Mucosa of descending colon (tissue), 3 donors: ENCODE results near the gene CRYGS. TPM values are rescaled to one million over a fixed set of nuclear protein-coding genes. Genes with fewer than 3 reads are reported as not detected.

Source experiments
- ATAC-seq: fragments of 200-7000 bp; cut with Tn5 transposase; one replicate; pipeline ENCODE4 v1.9.1; 2020; ENCODE audit warnings: mild to moderate bottlenecking, moderate library complexity
- DNase-seq, 3 donors: peaks; one replicate each; pipeline ENCODE4 v3.0.0-alpha.2; 2020
- H3K36me3 ChIP-seq: fragments of 200-600 bp; one replicate; pipeline ENCODE4 v1.8.0; 2021; ENCODE audit warnings: low read depth, mild to moderate bottlenecking
- H3K4me1 ChIP-seq: fragments of 200-600 bp; one replicate; pipeline ENCODE4 v1.8.0; 2021; ENCODE audit warnings: low read depth, mild to moderate bottlenecking
- H3K4me3 ChIP-seq: fragments of 200-600 bp; one replicate; pipeline ENCODE4 v1.8.0; 2021; ENCODE audit warnings: mild to moderate bottlenecking
- H3K9me3 ChIP-seq: fragments of 200-600 bp; one replicate; pipeline ENCODE4 v1.8.0; 2021; ENCODE audit warnings: mild to moderate bottlenecking
- intact Hi-C, 2 donors: fragments of 100-400 bp; cut with DNase I in 1 of 2; cut with micrococcal nuclease in 1 of 2; formaldehyde crosslinking; loops; one replicate each; pipeline versions ENCODE4 v1.11.0 to v1.11.1; 2022; cut with DNase I, micrococcal nuclease
- total RNA-seq, 3 donors: library from RNA; stranded (reverse); fragmentation: NEBNext Ultra II Directional in 2 of 3; extraction: Animal tissue kit (Norgen Biotek cat#: 25700) in 2 of 3; gene quantifications; one replicate each; pipeline versions ENCODE4 v1.2.1 to v1.2.4, GENCODE V29; 2021 to 2023
- TF ChIP-seq, protein P1 (sequence below): fragments of 200-600 bp; IDR thresholded peaks from one replicate; pipeline ENCODE4 v1.8.0; 2022; ENCODE audit warnings: antibody characterized with exemption, mild to moderate bottlenecking
- donor health status: DM: no; HTN: no; CAD: no; lungs with moderate emphysema.
- donor health status: DM: no; HTN: no; CAD: no.
- donor health status: DM: no; HTN: yes; CAD: no.

Gene CRYGS
- total RNA-seq, 3 donors from 2014 or later: 3.2 to 3.9 (median 3.8) TPM

DNA sequence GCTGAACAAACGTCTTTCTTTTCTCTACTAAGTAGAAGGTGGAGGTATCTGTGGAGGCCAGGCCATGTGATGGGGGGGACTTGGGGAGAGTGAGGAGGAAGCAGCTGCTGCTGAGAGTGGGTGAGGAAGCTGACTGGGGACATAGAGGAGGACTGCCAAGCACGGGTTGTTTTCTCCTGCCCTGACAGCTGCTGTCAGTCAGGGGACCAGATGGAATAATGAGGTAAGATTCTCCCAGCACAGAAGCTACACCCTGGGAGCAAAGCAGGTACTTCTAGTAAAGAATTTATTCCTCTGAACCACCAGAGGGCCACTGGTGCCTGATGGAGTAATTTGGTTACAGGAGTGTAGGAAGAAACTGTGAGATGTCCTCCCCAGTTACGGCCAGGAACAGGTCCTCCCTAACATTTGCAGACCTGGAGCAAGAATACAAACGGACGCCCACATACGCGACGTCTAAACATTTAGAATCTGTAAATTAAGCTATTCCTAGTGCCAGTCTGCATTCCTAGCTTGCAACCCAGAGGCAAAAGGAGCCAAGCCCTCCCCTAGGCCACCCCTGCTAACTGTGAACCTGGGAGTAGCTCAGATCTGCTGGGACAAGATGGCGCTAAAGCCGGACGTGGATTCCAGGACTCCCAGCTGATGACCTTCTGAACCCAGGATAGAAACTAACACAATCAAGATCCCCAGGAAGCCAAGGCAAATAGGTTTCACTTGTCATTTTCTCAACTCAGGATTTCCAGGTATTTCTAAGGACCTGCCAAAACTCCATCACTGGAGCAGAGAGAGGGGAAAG lies 14.8 kb downstream of the CRYGS start:
- H3K4me1 ChIP-seq: no peaks in the 10 kb centered on the region
- intact Hi-C loops: no loop called here
- no peak for DNase-seq
- H3K9me3 ChIP-seq: no peaks in the 10 kb centered on the region
- ATAC-seq: no peak
- no peak overlapping the region for H3K4me3 ChIP-seq
- no peaks in the 10 kb centered on the region for H3K36me3 ChIP-seq
- TF ChIP-seq, protein P1, sequence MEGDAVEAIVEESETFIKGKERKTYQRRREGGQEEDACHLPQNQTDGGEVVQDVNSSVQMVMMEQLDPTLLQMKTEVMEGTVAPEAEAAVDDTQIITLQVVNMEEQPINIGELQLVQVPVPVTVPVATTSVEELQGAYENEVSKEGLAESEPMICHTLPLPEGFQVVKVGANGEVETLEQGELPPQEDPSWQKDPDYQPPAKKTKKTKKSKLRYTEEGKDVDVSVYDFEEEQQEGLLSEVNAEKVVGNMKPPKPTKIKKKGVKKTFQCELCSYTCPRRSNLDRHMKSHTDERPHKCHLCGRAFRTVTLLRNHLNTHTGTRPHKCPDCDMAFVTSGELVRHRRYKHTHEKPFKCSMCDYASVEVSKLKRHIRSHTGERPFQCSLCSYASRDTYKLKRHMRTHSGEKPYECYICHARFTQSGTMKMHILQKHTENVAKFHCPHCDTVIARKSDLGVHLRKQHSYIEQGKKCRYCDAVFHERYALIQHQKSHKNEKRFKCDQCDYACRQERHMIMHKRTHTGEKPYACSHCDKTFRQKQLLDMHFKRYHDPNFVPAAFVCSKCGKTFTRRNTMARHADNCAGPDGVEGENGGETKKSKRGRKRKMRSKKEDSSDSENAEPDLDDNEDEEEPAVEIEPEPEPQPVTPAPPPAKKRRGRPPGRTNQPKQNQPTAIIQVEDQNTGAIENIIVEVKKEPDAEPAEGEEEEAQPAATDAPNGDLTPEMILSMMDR: no peak

DNA sequence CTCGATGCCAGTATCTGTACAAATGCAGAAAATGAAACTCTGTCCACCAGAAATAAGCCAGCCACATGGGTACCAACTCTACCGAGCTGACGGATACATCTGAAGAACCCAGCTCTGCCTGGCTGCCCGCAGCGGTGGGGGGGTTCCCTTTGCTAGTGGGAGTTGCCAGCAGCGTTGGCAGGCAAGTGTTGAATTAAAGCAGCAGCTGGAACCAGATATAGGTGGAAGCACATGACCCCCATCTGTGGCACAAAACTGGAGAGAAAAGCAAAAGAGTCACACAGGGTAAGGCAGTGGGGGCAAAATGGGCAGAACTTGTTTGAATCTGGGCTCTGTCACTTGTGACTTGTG lies 17.9 kb downstream of the CRYGS start:
- intact Hi-C loops: no loop called here
- Histone ChIP-seq H3K4me1 (no peaks in the 10 kb centered on the region), H3K4me3 (no peak overlapping the region), H3K36me3 (no peaks in the 10 kb centered on the region), H3K9me3 (no peaks in the 10 kb centered on the region)
- TF ChIP-seq, protein P1: no peak
- peak in 1 of 3 donors; percentile 61 for DNase-seq
- no peak for ATAC-seq

DNA sequence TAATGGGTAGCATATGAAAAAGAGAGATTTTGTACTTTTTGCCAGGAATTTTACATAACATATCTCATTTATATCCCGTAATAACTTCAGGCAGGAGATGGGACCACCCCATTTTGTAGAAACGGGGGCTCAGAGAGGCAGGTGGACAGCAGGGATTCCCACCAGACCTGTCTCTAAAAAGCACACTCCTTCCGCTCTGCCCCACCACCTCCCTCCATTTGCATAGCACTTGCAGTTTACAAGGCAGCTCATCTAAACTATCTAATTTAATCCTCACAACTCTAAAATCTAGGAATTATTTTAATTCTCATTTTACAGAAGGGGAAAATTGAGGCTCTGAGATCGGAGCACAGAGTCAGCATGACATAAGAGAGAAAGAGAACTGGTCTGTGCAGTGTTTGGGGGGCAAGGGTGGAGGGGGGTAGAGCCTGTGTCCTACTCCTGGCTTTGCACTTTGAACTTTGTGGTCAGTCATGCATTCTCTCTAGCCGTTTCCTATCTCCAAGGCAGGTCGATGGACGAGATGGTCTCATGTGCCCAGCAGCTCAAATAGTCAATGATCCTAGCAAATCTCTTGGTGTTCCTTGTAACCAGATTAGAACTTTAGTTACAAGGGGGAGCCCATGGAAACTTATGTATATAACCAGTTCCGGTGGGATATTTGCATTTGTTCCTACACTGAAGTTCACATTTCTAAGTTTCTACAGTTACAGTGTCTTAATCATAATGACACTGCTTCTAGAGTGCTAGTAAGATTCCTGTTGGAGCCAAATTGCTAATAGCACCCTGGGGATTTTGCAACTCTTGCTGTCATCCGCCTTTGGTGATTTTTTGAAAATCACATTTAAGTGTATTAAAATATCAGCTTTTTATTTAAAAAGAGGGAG lies 18.6 kb downstream of the CRYGS start:
- TF ChIP-seq, protein P1: no peak
- Histone ChIP-seq H3K36me3 (no peaks in the 10 kb centered on the region), H3K9me3 (no peaks in the 10 kb centered on the region), H3K4me3 (no peak overlapping the region), H3K4me1 (no peaks in the 10 kb centered on the region)
- DNase-seq (no peak), ATAC-seq (no peak)
- intact Hi-C loops: no loop called here

DNA sequence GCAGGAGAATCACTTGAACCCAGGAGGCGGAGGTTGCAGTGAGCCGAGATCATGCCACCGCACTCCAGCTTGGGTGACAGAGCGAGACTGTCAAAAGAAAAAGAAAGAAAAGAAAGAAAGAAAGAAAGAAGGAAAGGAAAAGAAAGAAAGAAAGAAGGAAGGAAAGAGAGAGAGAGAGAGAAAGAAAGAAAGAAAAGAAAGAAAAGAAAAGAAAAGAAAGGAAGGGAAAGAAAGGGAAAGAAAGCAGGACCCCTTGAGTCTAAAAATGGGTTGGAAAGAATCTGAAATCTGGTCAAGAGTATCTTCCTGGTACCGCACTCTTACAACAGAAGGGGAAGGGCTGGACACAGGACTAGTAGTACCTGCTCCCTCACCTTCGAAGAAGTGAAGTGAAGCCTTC lies 19.6 kb downstream of the CRYGS start:
- intact Hi-C loops: no loop called here
- ATAC-seq (no peak), DNase-seq (no peak)
- TF ChIP-seq, protein P1: no peak
- Histone ChIP-seq H3K4me1 (no peaks in the 10 kb centered on the region), H3K36me3 (no peaks in the 10 kb centered on the region), H3K4me3 (no peak overlapping the region), H3K9me3 (no peaks in the 10 kb centered on the region)

DNA sequence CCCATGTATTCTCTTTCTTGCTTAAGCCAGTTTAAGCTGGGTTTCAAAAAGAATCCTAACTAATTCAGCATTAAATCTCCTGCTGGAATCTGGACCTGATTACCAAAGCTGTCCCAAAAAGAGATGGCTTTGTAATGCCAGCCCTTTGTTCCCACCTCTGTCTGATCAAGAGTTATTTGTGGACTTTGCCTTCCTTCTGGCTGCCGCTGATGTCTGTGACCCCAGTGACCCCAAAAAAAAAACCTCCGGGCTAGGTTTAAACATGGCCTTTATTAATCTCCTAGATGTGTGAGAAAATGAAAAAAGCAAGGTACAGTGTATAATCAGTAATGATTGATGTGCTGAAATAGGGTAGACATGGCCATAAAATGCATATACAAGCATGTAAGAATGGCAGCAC lies 20.7 kb downstream of the CRYGS start:
- intact Hi-C loops: no loop called here
- no peak for DNase-seq
- TF ChIP-seq, protein P1: no peak
- no peaks in the 10 kb centered on the region for H3K36me3 ChIP-seq
- no peak overlapping the region for H3K4me3 ChIP-seq
- no peaks in the 10 kb centered on the region for H3K4me1 ChIP-seq
- no peaks in the 10 kb centered on the region for H3K9me3 ChIP-seq
- no peak for ATAC-seq
